HG03097 (cell line): Measurements from ENCODE around the gene MAP3K8.

Source experiments
- ATAC-seq: cut with Tn5 transposase; IDR thresholded peaks from one replicate; pipeline ENCODE4 v1.9.1; 2021; ENCODE audit not compliant: unreplicated experiment, low FRiP score

Gene MAP3K8

GRCh38 chr10:30488316-30488715, 54.3 kb downstream of the MAP3K8 start:
- ATAC-seq = no peak

GRCh38 chr10:30489346-30489745, 55.4 kb downstream of the MAP3K8 start:
- no peak for ATAC-seq

- ATAC-seq = no peak
Observed at GRCh38 chr10:30490289-30491000, 56.5 kb downstream of the MAP3K8 start.

- ATAC-seq = no peak
Observed at GRCh38 chr10:30491204-30491915, 57.4 kb downstream of the MAP3K8 start.

GRCh38 chr10:30491916-30492515, 58.0 kb downstream of the MAP3K8 start:
- ATAC-seq = no peak

GRCh38 chr10:30493609-30494530, 59.9 kb downstream of the MAP3K8 start:
- no peak for ATAC-seq

GRCh38 chr10:30494558-30494957, 60.6 kb downstream of the MAP3K8 start:
- no peak for ATAC-seq

- ATAC-seq = no peak
Observed at GRCh38 chr10:30495687-30496086, 61.7 kb downstream of the MAP3K8 start.

- ATAC-seq = no peak
Observed at GRCh38 chr10:30499816-30500215, 65.8 kb downstream of the MAP3K8 start.

- ATAC-seq = no peak
Observed at GRCh38 chr10:30500534-30500933, 66.5 kb downstream of the MAP3K8 start.

- no peak for ATAC-seq
Observed at GRCh38 chr10:30500963-30501504, 67.0 kb downstream of the MAP3K8 start.

- peak; percentile 67 for ATAC-seq
Observed at GRCh38 chr10:30502266-30503060, 68.5 kb downstream of the MAP3K8 start.

- ATAC-seq = no peak
Observed at GRCh38 chr10:30503700-30504266, 69.8 kb downstream of the MAP3K8 start.

- ATAC-seq = no peak
Observed at GRCh38 chr10:30505543-30506298, 71.7 kb downstream of the MAP3K8 start.

GRCh38 chr10:30509508-30509907, 75.5 kb downstream of the MAP3K8 start:
- no peak for ATAC-seq

- ATAC-seq = peak; percentile 63
Observed at GRCh38 chr10:30510184-30510931, 76.4 kb downstream of the MAP3K8 start.

GRCh38 chr10:30510932-30511700, 77.1 kb downstream of the MAP3K8 start:
- peak; percentile 49 for ATAC-seq
